AML-193 (cell line): ENCODE results near the gene AKT1S1.

Experiments used
- DNase-seq, 2 experiments: peaks; one replicate each; lab custom pipeline; 2025; lab: John Stamatoyannopoulos, UW

The AKT1S1 gene

GRCh38 chr19:49907745-49908446 is 30.7 kb upstream of the AKT1S1 start:
- no peak for DNase-seq

GRCh38 chr19:49906879-49907564 is 29.9 kb upstream of the AKT1S1 start:
- DNase-seq = no peak

GRCh38 chr19:49904136-49904535 is 27.0 kb upstream of the AKT1S1 start:
- DNase-seq = no peak

GRCh38 chr19:49896863-49897621 is 19.9 kb upstream of the AKT1S1 start, which contains the start of gene IL4I1:
TSS of gene IL4I1 (minus strand) at chr19:49896887. CDS start at chr19:49896160, 727 bp downstream.
- peak; percentile 6 to 15 for DNase-seq

- no peak for DNase-seq
These were observed 18.6 kb upstream of the AKT1S1 start for GRCh38 chr19:49895566-49896297.

GRCh38 chr19:49894879-49895565 is 17.9 kb upstream of the AKT1S1 start:
- DNase-seq = no peak

GRCh38 chr19:49894011-49894664 is 17.0 kb upstream of the AKT1S1 start:
- no peak for DNase-seq

- DNase-seq = no peak
These were observed 15.6 kb upstream of the AKT1S1 start for GRCh38 chr19:49892716-49893115.

GRCh38 chr19:49891393-49891792 is 14.2 kb upstream of the AKT1S1 start:
- DNase-seq = no peak

GRCh38 chr19:49890349-49891311 is 13.5 kb upstream of the AKT1S1 start:
- DNase-seq = no peak

GRCh38 chr19:49889687-49890348 is 12.7 kb upstream of the AKT1S1 start:
- DNase-seq = no peak

- DNase-seq = no peak
These were observed 12.0 kb upstream of the AKT1S1 start for GRCh38 chr19:49889038-49889686.

- no peak for DNase-seq
These were observed 11.3 kb upstream of the AKT1S1 start for GRCh38 chr19:49888510-49888824.

- no peak for DNase-seq
These were observed 10.7 kb upstream of the AKT1S1 start for GRCh38 chr19:49887665-49888509.

- DNase-seq = no peak
These were observed 10.0 kb upstream of the AKT1S1 start for GRCh38 chr19:49887037-49887664.

- no peak for DNase-seq
These were observed 7.6 kb upstream of the AKT1S1 start for GRCh38 chr19:49884760-49885159.

- no peak for DNase-seq
These were observed 7.0 kb upstream of the AKT1S1 start for GRCh38 chr19:49884109-49884508.
